H54 (cell line): ENCODE results near the gene CDC34.

Experiments
- DNase-seq: peaks from one replicate; pipeline ENCODE4 v3.0.0; 2011; ENCODE audit warnings: low spot score, mixed read lengths; ENCODE audit not compliant: insufficient read length
- FAIRE-seq: peaks from 3 replicates; lab custom pipeline; 2011; peaks lifted over from hg19 to GRCh38; lab: Jason Lieb, UNC
- POLR2A ChIP-seq: IDR thresholded peaks from 2 replicates; pipeline ENCODE4 v1.6.1; 2011; ENCODE audit warnings: low read depth, mild to moderate bottlenecking, low read length

The CDC34 gene

DNA sequence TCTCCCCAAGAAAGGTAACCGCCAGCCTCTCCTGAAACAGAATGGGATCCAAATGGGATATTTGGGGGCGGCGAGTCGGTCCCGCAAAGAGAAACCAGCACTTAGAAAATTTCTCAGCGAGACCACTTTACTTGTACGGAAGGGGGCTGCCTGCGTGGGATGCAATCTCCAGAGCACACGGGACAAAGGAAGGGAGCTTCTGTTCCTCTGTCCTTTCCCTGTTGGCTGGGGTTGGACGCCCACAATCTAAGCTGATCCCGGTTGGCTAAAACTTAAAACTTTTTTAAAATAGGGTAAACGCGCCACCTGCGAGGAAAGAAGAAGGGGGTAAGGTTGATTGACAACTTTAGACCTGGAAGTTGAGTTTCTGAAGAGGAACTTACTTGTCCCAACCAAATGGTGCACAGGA lies 40.0 kb downstream of the CDC34 start:
- FAIRE-seq: no peak
- TF ChIP-seq POLR2A: no peak
- DNase-seq: no peak

DNA sequence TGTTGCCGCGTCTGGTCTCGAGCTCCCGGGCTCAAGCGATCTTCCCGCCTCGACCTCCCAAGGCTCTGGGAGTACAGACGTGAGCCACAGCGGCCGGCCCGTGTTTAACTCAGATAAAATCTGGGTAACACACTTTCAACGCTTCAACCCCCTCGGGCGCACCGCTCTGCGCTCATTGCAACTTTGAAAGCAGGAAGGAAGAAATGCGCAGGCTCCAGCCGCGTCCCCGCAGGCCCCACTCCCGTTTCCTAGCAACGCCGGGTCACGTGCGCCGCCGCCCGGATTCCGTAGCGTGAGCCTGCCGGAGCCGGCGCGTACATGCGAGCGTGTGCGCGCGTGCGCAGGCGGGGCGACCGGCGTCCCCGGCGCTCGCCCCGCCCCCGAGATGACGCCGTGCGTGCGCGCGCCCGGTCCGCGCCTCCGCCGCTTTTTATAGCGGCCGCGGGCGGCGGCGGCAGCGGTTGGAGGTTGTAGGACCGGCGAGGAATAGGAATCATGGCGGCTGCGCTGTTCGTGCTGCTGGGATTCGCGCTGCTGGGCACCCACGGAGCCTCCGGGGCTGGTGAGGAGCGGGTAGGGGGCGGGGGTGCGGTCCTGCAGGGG lies 40.7 kb downstream of the CDC34 start, which contains the start of gene BSG:
BSG (plus strand) TSS at position 457 of the 603 bp plus-strand sequence; CDS start at position 496, 39 bp downstream.
- DNase-seq (peak; percentile 99), FAIRE-seq (peak; percentile 38)
- peak; percentile 97 for TF ChIP-seq POLR2A

- no peak for FAIRE-seq
- no peak for DNase-seq
- TF ChIP-seq POLR2A: no peak
Measured at GRCh38 chr19:572743-573518, 41.4 kb downstream of the CDC34 start.

- no peak for DNase-seq
- no peak for TF ChIP-seq POLR2A
- FAIRE-seq: no peak
Measured at GRCh38 chr19:573519-573825, 41.9 kb downstream of the CDC34 start.

DNA sequence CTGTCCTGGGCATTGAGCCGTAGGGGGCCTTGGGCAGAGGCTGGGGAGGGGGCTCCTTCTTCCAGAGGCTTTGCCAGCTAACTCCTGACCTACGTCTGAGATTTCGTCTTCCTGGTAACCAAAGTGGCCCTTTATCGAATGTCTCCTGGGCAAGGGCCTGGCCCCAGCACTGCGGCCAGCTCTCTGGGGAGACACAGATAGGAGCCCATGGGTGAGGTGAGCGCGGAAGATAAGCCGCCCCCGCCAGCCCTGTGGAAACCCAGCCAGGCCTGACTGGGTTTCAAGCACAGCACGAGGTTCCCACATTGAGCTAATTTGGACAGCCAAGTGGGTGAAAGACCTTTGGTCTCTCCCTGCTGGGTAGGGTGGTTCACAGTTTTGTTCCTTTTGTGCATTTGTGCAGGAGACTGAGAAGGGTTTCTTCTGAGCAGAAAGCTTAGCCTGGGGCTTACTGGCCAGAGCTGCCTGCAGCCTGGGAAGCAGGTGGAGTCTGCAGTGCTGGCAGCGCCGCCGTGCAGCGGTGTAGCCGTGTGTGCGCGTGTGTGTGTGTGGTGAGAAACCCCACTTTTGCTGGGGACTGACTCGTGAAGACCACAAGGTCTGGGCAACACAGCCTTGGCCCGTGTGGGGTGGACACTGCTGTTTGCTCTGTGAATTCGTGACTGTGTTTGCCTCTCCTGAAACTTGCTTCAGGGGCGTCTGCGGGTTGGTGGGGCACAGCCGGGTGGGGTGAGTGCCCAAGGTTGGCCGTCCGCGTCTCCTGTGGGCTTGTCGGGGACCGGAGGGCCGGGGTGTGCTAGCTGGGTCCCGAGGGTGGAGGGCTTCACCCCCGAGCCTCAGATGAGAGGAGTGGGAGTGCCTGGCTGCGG lies 43.3 kb downstream of the CDC34 start:
- DNase-seq (no peak), FAIRE-seq (no peak)

GRCh38 chr19:575527-576506 lies 44.3 kb downstream of the CDC34 start:
- FAIRE-seq (peak; percentile 41), DNase-seq (peak; percentile 93)
- TF ChIP-seq POLR2A: no peak

More for the DNA sequence above, 43.3 kb downstream of the CDC34 start:
- no peak for TF ChIP-seq POLR2A

- DNase-seq (no peak), FAIRE-seq (no peak)
- no peak for TF ChIP-seq POLR2A
Measured at GRCh38 chr19:576768-577438, 45.3 kb downstream of the CDC34 start.

DNA sequence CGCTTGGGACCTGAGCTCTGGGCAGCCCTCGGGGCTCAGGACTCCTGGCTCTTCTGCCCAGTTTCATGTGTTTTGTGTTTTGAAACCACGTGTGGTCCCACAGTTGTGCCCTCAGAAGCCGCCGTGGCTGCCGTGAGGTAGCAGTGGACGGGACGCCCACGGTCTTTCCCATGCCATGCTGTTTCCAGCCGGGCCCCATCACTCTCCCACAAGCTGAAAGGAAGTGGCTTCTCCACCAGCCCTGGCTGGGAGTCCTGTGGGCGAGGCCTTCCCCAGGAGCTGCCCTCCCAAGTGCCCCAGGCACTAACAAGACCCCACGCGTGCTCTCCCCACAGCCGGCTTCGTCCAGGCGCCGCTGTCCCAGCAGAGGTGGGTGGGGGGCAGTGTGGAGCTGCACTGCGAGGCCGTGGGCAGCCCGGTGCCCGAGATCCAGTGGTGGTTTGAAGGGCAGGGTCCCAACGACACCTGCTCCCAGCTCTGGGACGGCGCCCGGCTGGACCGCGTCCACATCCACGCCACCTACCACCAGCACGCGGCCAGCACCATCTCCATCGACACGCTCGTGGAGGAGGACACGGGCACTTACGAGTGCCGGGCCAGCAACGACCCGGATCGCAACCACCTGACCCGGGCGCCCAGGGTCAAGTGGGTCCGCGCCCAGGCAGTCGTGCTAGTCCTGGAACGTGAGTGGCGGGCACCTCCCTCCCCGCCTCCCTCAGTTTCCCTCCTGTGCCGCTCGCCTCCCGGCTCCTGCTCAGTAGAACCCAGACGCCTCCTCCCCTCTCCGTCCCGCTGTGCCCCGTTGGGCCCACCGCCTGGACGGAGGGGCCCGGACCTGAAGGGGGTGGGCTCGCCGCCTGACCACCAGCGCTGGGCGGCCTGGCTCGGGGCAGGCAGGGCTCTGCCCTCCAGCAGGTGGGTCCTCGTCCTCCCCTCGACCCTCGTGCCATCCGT lies 46.2 kb downstream of the CDC34 start:
- TF ChIP-seq POLR2A: no peak
- FAIRE-seq (no peak), DNase-seq (no peak)

GRCh38 chr19:579111-579841 lies 47.7 kb downstream of the CDC34 start:
- FAIRE-seq (no peak), DNase-seq (no peak)
- no peak for TF ChIP-seq POLR2A

GRCh38 chr19:579842-580155 lies 48.2 kb downstream of the CDC34 start:
- FAIRE-seq (no peak), DNase-seq (no peak)
- TF ChIP-seq POLR2A: no peak

- FAIRE-seq: no peak
- TF ChIP-seq POLR2A: no peak
- DNase-seq: no peak
Measured at GRCh38 chr19:580274-580835, 48.8 kb downstream of the CDC34 start.
